DND-41 (cell line): ENCODE data around the gene MYO18B.

ENCODE experiments used
- ATAC-seq: fragments of 200-7000 bp; cut with Tn5 transposase; 3 replicates; pipeline ENCODE4 v1.9.1; 2021; ENCODE audit warnings: low read depth; ENCODE audit not compliant: insufficient read depth
- DNase-seq: peaks from one replicate; pipeline ENCODE4 v3.0.0-alpha.2; 2020
- H2AFZ ChIP-seq: 2 replicates; pipeline ENCODE4 v1.6.0; 2012; ENCODE audit warnings: low read depth, low read length
- H3K27ac ChIP-seq: 2 replicates; pipeline ENCODE4 v1.5.1; 2012; ENCODE audit warnings: low read length, inconsistent platforms
- H3K27me3 ChIP-seq: fragments of 200-600 bp; sonication (generic); 2 replicates; pipeline ENCODE4 v1.6.0; 2012; ENCODE audit warnings: low read length, mild to moderate bottlenecking, inconsistent platforms; ENCODE audit not compliant: insufficient read depth, poor library complexity
- H3K36me3 ChIP-seq: 2 replicates; pipeline ENCODE4 v1.5.1; 2012; ENCODE audit warnings: low read length, inconsistent platforms; ENCODE audit not compliant: insufficient read depth
- H3K4me1 ChIP-seq: 2 replicates; pipeline ENCODE4 v1.5.1; 2012; ENCODE audit warnings: mild to moderate bottlenecking, low read length; ENCODE audit not compliant: insufficient read depth
- H3K4me2 ChIP-seq: 2 replicates; pipeline ENCODE4 v1.6.0; 2012; ENCODE audit warnings: mild to moderate bottlenecking, moderate library complexity, low read length, inconsistent platforms; ENCODE audit not compliant: insufficient read depth
- H3K4me3 ChIP-seq, 2 experiments: fragments of 200-600 bp in 1 of 2; shearing (Covaris generic) in 1 of 2; 2 replicates each; pipeline ENCODE4 v1.5.1; 2012 to 2016; ENCODE audit warnings: inconsistent platforms in 2 of 2, low read length in 2 of 2, mild to moderate bottlenecking in 2 of 2, low read depth in 1 of 2, moderate library complexity in 1 of 2
- H3K79me2 ChIP-seq: 2 replicates; pipeline ENCODE4 v1.6.0; 2012; ENCODE audit warnings: low read length, inconsistent platforms; ENCODE audit not compliant: insufficient read depth
- H3K9ac ChIP-seq: 2 replicates; pipeline ENCODE4 v1.6.0; 2012; ENCODE audit warnings: low read depth, mild to moderate bottlenecking, inconsistent platforms, low read length, moderate library complexity
- H3K9me3 ChIP-seq: 2 replicates; pipeline ENCODE4 v1.5.1; 2012; ENCODE audit warnings: low read length, moderate library complexity, mild to moderate bottlenecking, inconsistent platforms; ENCODE audit not compliant: insufficient read depth, severe bottlenecking
- H4K20me1 ChIP-seq: 2 replicates; pipeline ENCODE4 v1.6.0; 2012; ENCODE audit warnings: low read length; ENCODE audit not compliant: insufficient read depth
- EZH2 ChIP-seq: IDR thresholded peaks from 3 replicates; pipeline ENCODE4 v1.6.1; 2012; ENCODE audit warnings: borderline replicate concordance, low read depth, mild to moderate bottlenecking, moderate library complexity, low read length, inconsistent platforms; ENCODE audit not compliant: severe bottlenecking
- TF ChIP-seq, protein P1 (sequence below): IDR thresholded peaks from 2 replicates; pipeline ENCODE4 v1.5.1; 2012; ENCODE audit warnings: borderline replicate concordance, low read length, moderate library complexity, mild to moderate bottlenecking; ENCODE audit not compliant: poor library complexity, severe bottlenecking; ENCODE audit errors: extremely low read depth

Gene MYO18B

DNA sequence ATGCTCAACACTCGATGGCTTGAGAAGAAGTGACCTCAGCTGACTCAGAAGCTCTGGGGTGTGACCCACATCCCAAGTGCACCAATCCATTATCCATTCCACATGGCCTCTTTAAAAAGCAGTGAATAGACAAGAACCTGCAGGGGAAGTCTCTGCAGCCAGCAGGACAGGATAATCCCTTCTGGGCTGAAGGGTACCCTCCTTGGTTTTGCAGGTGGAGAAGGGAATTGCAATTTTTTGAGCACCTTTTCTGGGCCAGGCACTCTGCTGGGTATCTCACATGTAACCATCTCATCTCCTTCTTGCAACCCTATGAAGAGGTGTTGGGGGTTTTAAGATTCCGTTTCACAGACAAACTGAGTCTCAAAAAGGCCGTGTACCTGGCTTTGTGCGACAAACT lies 76.6 kb downstream of the MYO18B start:
- no peak overlapping the region for H2AFZ ChIP-seq
- H4K20me1 ChIP-seq, result no peaks in the 10 kb centered on the region
- H3K4me1 ChIP-seq, result no peaks in the 10 kb centered on the region
- no peak overlapping the region for H3K9ac ChIP-seq
- H3K4me3 ChIP-seq, result no peak overlapping the region
- H3K79me2 ChIP-seq, result no peaks in the 10 kb centered on the region
- peaks cover 10% of the 10 kb centered on the region for H3K27me3 ChIP-seq
- no peak overlapping the region for H3K27ac ChIP-seq
- TF ChIP-seq, protein P1, sequence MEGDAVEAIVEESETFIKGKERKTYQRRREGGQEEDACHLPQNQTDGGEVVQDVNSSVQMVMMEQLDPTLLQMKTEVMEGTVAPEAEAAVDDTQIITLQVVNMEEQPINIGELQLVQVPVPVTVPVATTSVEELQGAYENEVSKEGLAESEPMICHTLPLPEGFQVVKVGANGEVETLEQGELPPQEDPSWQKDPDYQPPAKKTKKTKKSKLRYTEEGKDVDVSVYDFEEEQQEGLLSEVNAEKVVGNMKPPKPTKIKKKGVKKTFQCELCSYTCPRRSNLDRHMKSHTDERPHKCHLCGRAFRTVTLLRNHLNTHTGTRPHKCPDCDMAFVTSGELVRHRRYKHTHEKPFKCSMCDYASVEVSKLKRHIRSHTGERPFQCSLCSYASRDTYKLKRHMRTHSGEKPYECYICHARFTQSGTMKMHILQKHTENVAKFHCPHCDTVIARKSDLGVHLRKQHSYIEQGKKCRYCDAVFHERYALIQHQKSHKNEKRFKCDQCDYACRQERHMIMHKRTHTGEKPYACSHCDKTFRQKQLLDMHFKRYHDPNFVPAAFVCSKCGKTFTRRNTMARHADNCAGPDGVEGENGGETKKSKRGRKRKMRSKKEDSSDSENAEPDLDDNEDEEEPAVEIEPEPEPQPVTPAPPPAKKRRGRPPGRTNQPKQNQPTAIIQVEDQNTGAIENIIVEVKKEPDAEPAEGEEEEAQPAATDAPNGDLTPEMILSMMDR, result no peak
- no peak for TF ChIP-seq EZH2
- no peaks in the 10 kb centered on the region for H3K9me3 ChIP-seq
- no peak overlapping the region for H3K4me2 ChIP-seq
- no peaks in the 10 kb centered on the region for H3K36me3 ChIP-seq
- ATAC-seq (no peak), DNase-seq (no peak)

DNA sequence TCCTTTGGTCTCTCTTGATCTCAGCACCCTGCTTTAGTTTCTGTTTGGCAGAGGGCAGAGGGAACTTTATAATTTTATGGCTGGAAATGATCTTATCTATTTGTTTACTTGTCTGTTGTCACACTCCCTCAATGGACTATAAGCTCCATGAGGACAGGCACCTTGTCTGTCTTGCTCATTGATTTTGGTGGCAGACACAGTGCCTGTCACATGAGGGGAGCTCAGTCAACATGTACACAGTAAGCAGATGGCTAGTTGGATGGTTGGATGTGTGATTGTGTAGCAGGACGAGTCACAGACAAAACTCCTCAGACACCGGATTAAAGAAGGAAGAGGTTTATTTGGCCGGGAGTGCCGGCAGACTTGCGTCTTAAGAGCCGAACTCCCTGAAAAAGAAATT lies 80.4 kb downstream of the MYO18B start:
- H3K4me1 ChIP-seq, result no peaks in the 10 kb centered on the region
- H3K9me3 ChIP-seq, result no peaks in the 10 kb centered on the region
- H3K36me3 ChIP-seq, result no peaks in the 10 kb centered on the region
- no peaks in the 10 kb centered on the region for H3K79me2 ChIP-seq
- H3K9ac ChIP-seq, result no peak overlapping the region
- H4K20me1 ChIP-seq, result no peaks in the 10 kb centered on the region
- no peak for ATAC-seq
- H3K27ac ChIP-seq, result no peak overlapping the region
- DNase-seq, result no peak
- H2AFZ ChIP-seq, result no peak overlapping the region
- TF ChIP-seq, protein P1, result no peak
- no peak for TF ChIP-seq EZH2
- H3K4me2 ChIP-seq, result no peak overlapping the region
- no peak overlapping the region for H3K4me3 ChIP-seq
- peaks cover 3% of the 10 kb centered on the region for H3K27me3 ChIP-seq

DNA sequence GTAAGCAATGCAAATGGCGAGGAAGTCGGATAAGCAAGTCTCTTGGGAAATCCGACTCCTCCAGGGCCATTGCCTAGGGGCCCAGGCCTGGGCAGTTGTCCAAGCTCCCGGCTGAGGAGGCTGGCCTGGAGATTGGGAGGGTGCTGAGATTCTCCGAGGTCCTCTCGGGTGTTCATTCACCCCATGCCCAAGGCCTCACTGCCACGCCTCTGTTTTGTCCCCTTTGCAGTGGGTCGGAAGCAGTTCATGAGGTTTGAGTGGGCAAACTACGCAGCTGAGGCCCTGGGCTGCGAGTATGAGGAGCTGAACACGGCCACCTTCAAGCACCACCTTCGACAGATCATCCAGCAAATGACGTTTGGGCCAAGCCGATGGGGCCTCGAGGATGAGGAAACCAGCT lies 81.3 kb downstream of the MYO18B start:
- Histone ChIP-seq H3K9ac (no peak overlapping the region), H3K27ac (no peak overlapping the region), H3K4me3 (no peak overlapping the region), H3K79me2 (no peaks in the 10 kb centered on the region), H3K4me1 (no peaks in the 10 kb centered on the region), H3K4me2 (no peak overlapping the region), H4K20me1 (no peaks in the 10 kb centered on the region), H3K27me3 (no peaks in the 10 kb centered on the region), H3K36me3 (no peaks in the 10 kb centered on the region), H3K9me3 (no peaks in the 10 kb centered on the region), H2AFZ (no peak overlapping the region)
- ATAC-seq (no peak), DNase-seq (no peak)
- no peak for TF ChIP-seq EZH2
- TF ChIP-seq, protein P1, result no peak
